Lung (tissue), 12 donors: ENCODE results near the gene CELA3B. TPM values are rescaled to one million over a fixed set of nuclear protein-coding genes. Genes with fewer than 3 reads are reported as not detected.

ENCODE experiments used
- ATAC-seq: fragments of 200-7000 bp; cut with Tn5 transposase; one replicate; pipeline ENCODE4 v1.9.1; 2020; ENCODE audit warnings: moderate number of reproducible peaks; ENCODE audit not compliant: insufficient read depth, low FRiP score
- DNase-seq, 3 donors: peaks; one replicate each; pipeline ENCODE4 v3.0.0-alpha.2; 2013 to 2017
- H3K27ac ChIP-seq, 2 donors: one replicate each; pipeline ENCODE4 v1.5.1; 2013; ENCODE audit warnings: mild to moderate bottlenecking in 2 of 2, moderate library complexity in 2 of 2, control low read depth in 1 of 2, inconsistent platforms in 1 of 2, low read depth in 1 of 2, low read length in 1 of 2
- H3K27me3 ChIP-seq, 3 donors: one replicate each; pipeline ENCODE4 v1.5.1; 2013; ENCODE audit warnings: low read length in 2 of 3; ENCODE audit not compliant: control insufficient read depth in 3 of 3, insufficient read depth in 3 of 3
- H3K36me3 ChIP-seq, 4 donors: one replicate each; pipeline ENCODE4 v1.5.1; 2013; ENCODE audit warnings: low read length in 4 of 4, mild to moderate bottlenecking in 1 of 4, moderate library complexity in 1 of 4; ENCODE audit not compliant: control insufficient read depth in 4 of 4, insufficient read depth in 4 of 4
- H3K4me1 ChIP-seq, 5 donors: one replicate each; pipeline ENCODE4 v1.5.1; 2013; ENCODE audit warnings: low read length in 5 of 5, mild to moderate bottlenecking in 2 of 5, moderate library complexity in 1 of 5; ENCODE audit not compliant: control insufficient read depth in 5 of 5, insufficient read depth in 5 of 5
- H3K4me3 ChIP-seq: one replicate; pipeline ENCODE4 v1.5.1; 2013; ENCODE audit warnings: mild to moderate bottlenecking, control low read depth, moderate library complexity
- H3K9ac ChIP-seq, 2 donors: one replicate each; pipeline ENCODE4 v1.5.1; 2013; ENCODE audit warnings: low read length in 2 of 2, control low read depth in 1 of 2; ENCODE audit not compliant: insufficient read depth in 1 of 2
- H3K9me3 ChIP-seq, 4 donors: one replicate each; pipeline ENCODE4 v1.5.1; 2013; ENCODE audit warnings: low read length in 3 of 4, mild to moderate bottlenecking in 1 of 4, moderate library complexity in 1 of 4; ENCODE audit not compliant: control insufficient read depth in 4 of 4, insufficient read depth in 3 of 4
- CTCF ChIP-seq: IDR thresholded peaks from 2 replicates; pipeline ENCODE4 v1.5.1; 2012; ENCODE audit warnings: mild to moderate bottlenecking; ENCODE audit errors: control extremely low read depth, extremely low read depth
- WGBS, 2 donors: extraction: QIAGEN DNeasy Blood & Tissue Kit; methylation state at CpG; one replicate each; pipeline ENCODE4 v1.1.7; 2013; 5-methylcytosine and 5-hydroxymethylcytosine counted together
- polyA plus RNA-seq, 2 donors: library from polyadenylated mRNA; stranded (reverse); fragments of 200-250 nt; gene quantifications; one replicate each; pipeline ENCODE4 v1.2.1, GENCODE V29; 2013
- total RNA-seq, 2 donors: library from RNA; depleted of rRNA in 1 of 2; stranded (reverse); fragments of >200 nt in 1 of 2; gene quantifications; one replicate each; pipeline ENCODE4 v1.2.1, GENCODE V29; 2014 to 2021
- donor health status: control.
- donor health status: control.
- donor health status: Bipolar disorder and iron deficiency.
- donor health status: healthy.
- donor health status: DM: yes; HTN: yes; CAD: no.

The CELA3B gene
- total and polyA plus RNA-seq, 4 donors: 0.18 to 6.7 (median 0.37) TPM; not detected in 1

GRCh38 chr1:21939650-21940374 is 37.0 kb upstream of the CELA3B start:
- H3K36me3 ChIP-seq: no peaks in the 10 kb centered on the region
- peak; percentile 19 for TF ChIP-seq CTCF
- no peak overlapping the region for H3K4me3 ChIP-seq
- no peaks in the 10 kb centered on the region for H3K27me3 ChIP-seq
- H3K9ac ChIP-seq: no peak overlapping the region
- peak; percentile 88 to 91 (median 88) for DNase-seq
- H3K9me3 ChIP-seq: no peaks in the 10 kb centered on the region
- ATAC-seq: no peak
- 39 to 44% methylated on average over 9 of the region's 9 CpGs for WGBS, 2 donors
- H3K27ac ChIP-seq: peak overlapping the region; percentile 15 to 79
- H3K4me1 ChIP-seq: peaks cover 4 to 36% (median 26%) of the 10 kb centered on the region in 5 donors

GRCh38 chr1:21940492-21940891 is 36.3 kb upstream of the CELA3B start:
- Histone ChIP-seq H3K4me1 (peaks cover 4 to 31% (median 24%) of the 10 kb centered on the region in 5 donors), H3K4me3 (no peak overlapping the region), H3K9me3 (no peaks in the 10 kb centered on the region), H3K9ac (no peak overlapping the region), H3K27ac (peak overlapping the region in 1 of 2 donors; percentile 79), H3K27me3 (no peaks in the 10 kb centered on the region), H3K36me3 (no peaks in the 10 kb centered on the region)
- no peak for TF ChIP-seq CTCF
- DNase-seq (no peak), ATAC-seq (no peak)
- WGBS, 2 donors: 100% methylated on average over 2 of the region's 2 CpGs

- TF ChIP-seq CTCF: no peak
- Histone ChIP-seq H3K27ac (no peak overlapping the region), H3K9me3 (no peaks in the 10 kb centered on the region), H3K4me3 (no peak overlapping the region), H3K9ac (no peak overlapping the region), H3K27me3 (no peaks in the 10 kb centered on the region), H3K4me1 (peaks cover 4 to 27% (median 22%) of the 10 kb centered on the region in 5 donors), H3K36me3 (no peaks in the 10 kb centered on the region)
- 83 to 84% methylated on average over 5 of the region's 5 CpGs for WGBS, 2 donors
- DNase-seq (no peak), ATAC-seq (no peak)
These were observed 35.5 kb upstream of the CELA3B start for GRCh38 chr1:21941370-21941769.
